ENCODE results near the gene IFNE. TPM values are rescaled to one million over a fixed set of nuclear protein-coding genes. Genes with fewer than 3 reads are reported as not detected.

Gene IFNE
- total RNA-seq (2011; cell fraction: chromatin; rRNA removed; ENCODE audit: low replicate concordance): not detected in 2 replicates
- not detected in 2 replicates for total RNA-seq (2011; cell fraction: nucleolus; rRNA removed)
- not detected in 2 replicates for total RNA-seq (2011; cell fraction: nucleoplasm; rRNA removed)
- not detected in 2 replicates for total RNA-seq (2014; rRNA removed)
- total RNA-seq (2014; rRNA removed; fragmentation: Illumina TruSeq; extraction: Trizol): not detected in 2 replicates
- total RNA-seq (2015; rRNA removed; fragmentation: Illumina TruSeq; extraction: Trizol): not detected in 2 replicates
- total RNA-seq (2021): not detected in 2 replicates
- not detected in 2 replicates for polyA plus RNA-seq (2011; rRNA removed)
- not detected in 2 replicates for polyA plus RNA-seq (2011; cell fraction: cytosol; rRNA removed)
- not detected in 2 replicates for polyA plus RNA-seq (2011; cell fraction: nucleus; rRNA removed)
- polyA plus RNA-seq (2012): not detected in 2 replicates
- polyA plus RNA-seq (2014; fragmentation: Illumina TruSeq; extraction: Trizol): not detected in 2 replicates
- polyA plus RNA-seq (2014; fragmentation: Nextera tagmentation; extraction: Ambion mirVana): not detected
- not detected in 2 replicates for polyA plus RNA-seq (2014; rRNA removed)
- polyA minus RNA-seq (2011; rRNA and poly(A)+ RNA removed): not detected in 2 replicates
- polyA minus RNA-seq (2011; cell fraction: cytosol; rRNA and poly(A)+ RNA removed): not detected in 2 replicates
- polyA minus RNA-seq (2011; cell fraction: nucleus; rRNA and poly(A)+ RNA removed): not detected in 2 replicates
- Bru-seq, nascent RNA: not detected
- percentile 15 among the genes with signal in this experiment for BruChase-seq, experiment 1, labeled RNA remaining after a 2-hour chase
- BruChase-seq, experiment 2, labeled RNA remaining after a 6-hour chase: percentile 23 among the genes with signal in this experiment
- long read RNA-seq, experiment 1: 0 reads
- long read RNA-seq, experiment 2: 0 reads
- long read RNA-seq, experiment 3: 0 reads

- Histone ChIP-seq H3K9ac (ENCODE audit: insufficient read depth in 1 of 2, low read depth in 2 of 2, low read length in 2 of 2) (no peak within 1 kb of the TSS), H3K79me2 (ENCODE audit: control insufficient read depth, insufficient read depth, low read length) (no peaks in the 10 kb centered on the region), H3K4me3 (no peak within 1 kb of the TSS), H3K36me3 (ENCODE audit: control insufficient read depth, insufficient read depth, low read length) (no peaks in the 10 kb centered on the region), H3K4me1 (replicated peaks in 1 of 2; ENCODE audit: control insufficient read depth in 2 of 2, insufficient read depth in 2 of 2, low read length in 2 of 2) (no peaks in the 10 kb centered on the region), H3K27me3 (ENCODE audit: control insufficient read depth in 2 of 2, insufficient read depth in 2 of 2, low read length in 2 of 2) (no peaks in the 10 kb centered on the region), H3K9me1 (ENCODE audit: control insufficient read depth, insufficient read depth, low read length) (no peaks in the 10 kb centered on the region), H2AFZ (ENCODE audit: low read depth, low read length) (no peak within 1 kb of the TSS), H3K27ac (ENCODE audit: extremely low read depth, low read depth, low read length) (no peak within 1 kb of the TSS), H3K9me3 (replicated peaks; ENCODE audit: control insufficient read depth, insufficient read depth, low read depth, low read length) (no peaks in the 10 kb centered on the region), H4K20me1 (replicated peaks; ENCODE audit: control insufficient read depth, insufficient read depth, low read length) (no peaks in the 10 kb centered on the region), H3K4me2 (ENCODE audit: insufficient read depth, low read length) (no peak within 1 kb of the TSS)
- ATAC-seq: no peak
- intact Hi-C loops (cut with micrococcal nuclease): no loop called here
- TF ChIP-seq ATF1 (CRISPR knock-in tag; IDR thresholded peaks at IDR 0.05) (no peak), ATF1 (tag; IDR thresholded peaks at IDR 0.05) (no peak), HSF4 (CRISPR knock-in tag; IDR thresholded peaks at IDR 0.05; ENCODE audit: borderline replicate concordance) (no peak), TCF15 (CRISPR knock-in tag; IDR thresholded peaks at IDR 0.05) (no peak), HMG20B (CRISPR knock-in tag; IDR thresholded peaks at IDR 0.05) (no peak)
- no peak for DNase-seq (ENCODE audit: extremely low read depth in 1 of 4, low spot score in 3 of 4)
- CTCF ChIA-PET (ENCODE audit: low intra/inter-chr PET ratio): no interaction called here
- POLR2A ChIA-PET: no interaction called here
- no CpG with 5 or more reads among the region's 2 CpGs for WGBS (ENCODE audit: insufficient coverage, low coverage, missing lambda C conversion rate)
- FAIRE-seq: no peak
- BruUV-seq (replicated peaks): no TSS peak
- in situ Hi-C loops (cut with MboI): no loop called here
These were observed at the start of gene IFNE for GRCh38 chr9:21482213-21482612. Gene IFNE (minus strand): TSS chr9:21482313. CDS start chr9:21481694, 619 bp downstream.

Measured in K562 (cell line).